SKM-1 treated with dmso at 0.1 percent for 144 hours (cell line): ENCODE results near the gene TAS1R3.
"Not testable (repeated sequence)": the region's sequence is repeated elsewhere in the genome, so short reads cannot be mapped to it uniquely, and the experiment has no call there.

Experiments
- DNase-seq: peaks from one replicate; lab custom pipeline; 2025; ENCODE audit not compliant: unreplicated experiment; lab: John Stamatoyannopoulos, UW

TAS1R3 gene

GRCh38 chr1:1307923-1308755, 22.9 kb upstream of the TAS1R3 start, which contains the start of the genes ACAP3 and PUSL1:
ACAP3 (minus strand) TSS chr1:1307930; CDS start chr1:1307815, 115 bp downstream.
PUSL1 (plus strand) TSS chr1:1308597; CDS start chr1:1308644, 47 bp downstream.
- peak; percentile 89 for DNase-seq

- DNase-seq: no peak
Observed at GRCh38 chr1:1308756-1309250, 22.3 kb upstream of the TAS1R3 start.

- no peak for DNase-seq
Observed at GRCh38 chr1:1309251-1310108, 21.6 kb upstream of the TAS1R3 start.

- no peak for DNase-seq
Observed at GRCh38 chr1:1310109-1310385, 21.0 kb upstream of the TAS1R3 start.

GRCh38 chr1:1310476-1311053, 20.5 kb upstream of the TAS1R3 start:
- DNase-seq: no peak

GRCh38 chr1:1311107-1312104, 19.7 kb upstream of the TAS1R3 start:
- DNase-seq: no peak

GRCh38 chr1:1312450-1313314, 18.4 kb upstream of the TAS1R3 start:
- no peak for DNase-seq

- no peak for DNase-seq
Observed at GRCh38 chr1:1313500-1314236, 17.4 kb upstream of the TAS1R3 start.

- no peak for DNase-seq
Observed at GRCh38 chr1:1314237-1314586, 16.9 kb upstream of the TAS1R3 start.

GRCh38 chr1:1314678-1315335, 16.3 kb upstream of the TAS1R3 start:
- no peak for DNase-seq

- no peak for DNase-seq
Observed at GRCh38 chr1:1315435-1315954, 15.6 kb upstream of the TAS1R3 start.

- not testable (repeated sequence) for DNase-seq
Observed at GRCh38 chr1:1316199-1316598, 14.9 kb upstream of the TAS1R3 start.

- DNase-seq: no peak
Observed at GRCh38 chr1:1317420-1317819, 13.7 kb upstream of the TAS1R3 start.

GRCh38 chr1:1318131-1318652, 12.9 kb upstream of the TAS1R3 start:
- no peak for DNase-seq

GRCh38 chr1:1318777-1319645, 12.1 kb upstream of the TAS1R3 start:
- no peak for DNase-seq

GRCh38 chr1:1319646-1319941, 11.5 kb upstream of the TAS1R3 start:
- DNase-seq: no peak
